Activated CD8-positive, alpha-beta memory T cell treated with anti-CD3 and anti-CD28 coated beads for 1 hour (primary cell): Measurements from ENCODE around the gene UBE2E2.
"Not testable (repeated sequence)": the region's sequence is repeated elsewhere in the genome, so short reads cannot be mapped to it uniquely, and the experiment has no call there.

Experiments used
- DNase-seq, 2 donors: peaks; one replicate each; pipeline ENCODE4 v3.0.0-alpha.2; 2020; ENCODE audit warnings: low read depth in 1 of 2; ENCODE audit errors: extremely low read depth in 1 of 2

The UBE2E2 gene

GRCh38 chr3:23320586-23321570 lies 117.8 kb downstream of the UBE2E2 start:
- no peak for DNase-seq

- no peak for DNase-seq
These were observed 121.6 kb downstream of the UBE2E2 start for GRCh38 chr3:23324745-23325144.

GRCh38 chr3:23325466-23326065 lies 122.4 kb downstream of the UBE2E2 start:
- DNase-seq: no peak

- no peak for DNase-seq
These were observed 126.5 kb downstream of the UBE2E2 start for GRCh38 chr3:23329471-23330105.

GRCh38 chr3:23330568-23330967 lies 127.4 kb downstream of the UBE2E2 start:
- no peak for DNase-seq

GRCh38 chr3:23331141-23331935 lies 128.2 kb downstream of the UBE2E2 start:
- no peak for DNase-seq

GRCh38 chr3:23333633-23334032 lies 130.5 kb downstream of the UBE2E2 start:
- no peak for DNase-seq

GRCh38 chr3:23336853-23337252 lies 133.7 kb downstream of the UBE2E2 start:
- DNase-seq: not testable (repeated sequence)

GRCh38 chr3:23341147-23341838 lies 138.2 kb downstream of the UBE2E2 start:
- no peak for DNase-seq

GRCh38 chr3:23342343-23342742 lies 139.2 kb downstream of the UBE2E2 start:
- no peak for DNase-seq

GRCh38 chr3:23343509-23343908 lies 140.4 kb downstream of the UBE2E2 start:
- DNase-seq: no peak

GRCh38 chr3:23344886-23345285 lies 141.8 kb downstream of the UBE2E2 start:
- DNase-seq: no peak

GRCh38 chr3:23349444-23349843 lies 146.3 kb downstream of the UBE2E2 start:
- DNase-seq: not testable (repeated sequence)

GRCh38 chr3:23356169-23356568 lies 153.0 kb downstream of the UBE2E2 start:
- no peak for DNase-seq

- DNase-seq: no peak
These were observed 153.8 kb downstream of the UBE2E2 start for GRCh38 chr3:23356923-23357322.

GRCh38 chr3:23359116-23359515 lies 156.0 kb downstream of the UBE2E2 start:
- no peak for DNase-seq

- DNase-seq: no peak
These were observed 161.9 kb downstream of the UBE2E2 start for GRCh38 chr3:23365066-23365465.

GRCh38 chr3:23368731-23369130 lies 165.6 kb downstream of the UBE2E2 start:
- DNase-seq: no peak

- DNase-seq: no peak
These were observed 169.2 kb downstream of the UBE2E2 start for GRCh38 chr3:23372285-23372684.
